Pulmonary artery endothelial cell (primary cell): ENCODE measurements around the gene TARDBP. TPM values are rescaled to one million over a fixed set of nuclear protein-coding genes. Genes with fewer than 3 reads are reported as not detected.
"Not testable (repeated sequence)": the region's sequence is repeated elsewhere in the genome, so short reads cannot be mapped to it uniquely, and the experiment has no call there.

ENCODE experiments used
- DNase-seq: peaks from one replicate; pipeline ENCODE4 v3.0.0-alpha.2; 2011; ENCODE audit warnings: low read depth, low spot score
- total RNA-seq: library from RNA; depleted of rRNA; stranded (reverse); fragments of >200 nt; gene quantifications from 2 replicates; pipeline ENCODE4 v1.2.3, GENCODE V29; 2014

TARDBP gene
- total RNA-seq = 86.8 and 158 TPM in 2 replicates

- DNase-seq = peak; percentile 53
Measured at GRCh38 chr1:11012260-11013159, at the start of gene TARDBP. TARDBP (plus strand) TSS chr1:11012654; CDS start chr1:11013728, 1,074 bp downstream.

- no peak for DNase-seq
Measured at GRCh38 chr1:10965546-10966226, 46.8 kb upstream of the TARDBP start.

- no peak for DNase-seq
Measured at GRCh38 chr1:10967090-10967489, 45.4 kb upstream of the TARDBP start.

- no peak for DNase-seq
Measured at GRCh38 chr1:10968411-10968826, 44.0 kb upstream of the TARDBP start.

GRCh38 chr1:10969267-10969970, 43.0 kb upstream of the TARDBP start:
- DNase-seq = no peak

GRCh38 chr1:10969971-10970332, 42.5 kb upstream of the TARDBP start:
- DNase-seq = no peak

GRCh38 chr1:10973552-10973951, 38.9 kb upstream of the TARDBP start:
- no peak for DNase-seq

GRCh38 chr1:10973956-10974881, 38.2 kb upstream of the TARDBP start:
- DNase-seq = no peak

GRCh38 chr1:10975567-10976326, 36.7 kb upstream of the TARDBP start:
- DNase-seq = no peak

GRCh38 chr1:10978719-10979118, 33.7 kb upstream of the TARDBP start:
- no peak for DNase-seq

- DNase-seq = peak; percentile 43
Measured at GRCh38 chr1:10979483-10979920, 33.0 kb upstream of the TARDBP start.

- no peak for DNase-seq
Measured at GRCh38 chr1:10980094-10980577, 32.3 kb upstream of the TARDBP start.

- DNase-seq = no peak
Measured at GRCh38 chr1:10980841-10981727, 31.4 kb upstream of the TARDBP start.

GRCh38 chr1:10986525-10986890, 25.9 kb upstream of the TARDBP start:
- no peak for DNase-seq

GRCh38 chr1:10987840-10988417, 24.5 kb upstream of the TARDBP start:
- no peak for DNase-seq

- no peak for DNase-seq
Measured at GRCh38 chr1:10989095-10989494, 23.4 kb upstream of the TARDBP start.

GRCh38 chr1:10989920-10990516, 22.4 kb upstream of the TARDBP start:
- not testable (repeated sequence) for DNase-seq

- DNase-seq = no peak
Measured at GRCh38 chr1:10990828-10991227, 21.6 kb upstream of the TARDBP start.
